Measurements from ENCODE around the gene CDK15. TPM values are rescaled to one million over a fixed set of nuclear protein-coding genes. Genes with fewer than 3 reads are reported as not detected.
A peak's percentile ranks its signal among the peaks of the same experiment; 100 is the strongest.

The CDK15 gene
- total RNA-seq, 1 donor = 3.5 TPM

GRCh38 chr2:201858281-201859184 lies 52.2 kb downstream of the CDK15 start:
- peak; percentile 90 for DNase-seq (ENCODE audit: low read depth)
- TF ChIP-seq CTCF (IDR thresholded peaks at IDR 0.05; ENCODE audit: insufficient read depth, low read depth, low read length) = no peak
- peak overlapping the region; percentile 19 for H3K4me3 ChIP-seq (ENCODE audit: low read depth, low read length)

GRCh38 chr2:201859949-201860348 lies 53.6 kb downstream of the CDK15 start:
- H3K4me3 ChIP-seq (ENCODE audit: low read depth, low read length) = no peak overlapping the region

GRCh38 chr2:201860636-201861066 lies 54.3 kb downstream of the CDK15 start:
- DNase-seq (ENCODE audit: low read depth) = peak; percentile 84
- peak; percentile 89 for TF ChIP-seq CTCF (IDR thresholded peaks at IDR 0.05; ENCODE audit: insufficient read depth, low read depth, low read length)
- H3K4me3 ChIP-seq (ENCODE audit: low read depth, low read length) = no peak overlapping the region

More at GRCh38 chr2:201859949-201860348, 53.6 kb downstream of the CDK15 start:
- DNase-seq (ENCODE audit: low read depth) = no peak
- TF ChIP-seq CTCF (IDR thresholded peaks at IDR 0.05; ENCODE audit: insufficient read depth, low read depth, low read length) = no peak

- no peak overlapping the region for H3K4me3 ChIP-seq (ENCODE audit: low read depth, low read length)
- no peak for DNase-seq (ENCODE audit: low read depth)
- TF ChIP-seq CTCF (IDR thresholded peaks at IDR 0.05; ENCODE audit: insufficient read depth, low read depth, low read length) = no peak
Measured at GRCh38 chr2:201862843-201863242, 56.5 kb downstream of the CDK15 start.

- no peak overlapping the region for H3K4me3 ChIP-seq (ENCODE audit: low read depth, low read length)
- DNase-seq (ENCODE audit: low read depth) = no peak
- TF ChIP-seq CTCF (IDR thresholded peaks at IDR 0.05; ENCODE audit: insufficient read depth, low read depth, low read length) = no peak
Measured at GRCh38 chr2:201866643-201867473, 60.5 kb downstream of the CDK15 start.

GRCh38 chr2:201871471-201871870 lies 65.1 kb downstream of the CDK15 start:
- H3K4me3 ChIP-seq (ENCODE audit: low read depth, low read length) = no peak overlapping the region
- TF ChIP-seq CTCF (IDR thresholded peaks at IDR 0.05; ENCODE audit: insufficient read depth, low read depth, low read length) = no peak
- DNase-seq (ENCODE audit: low read depth) = no peak

Data from fibroblast of villous mesenchyme (primary cell).